ENCODE data around the gene NR3C1. TPM values are rescaled to one million over a fixed set of nuclear protein-coding genes. Genes with fewer than 3 reads are reported as not detected.

The NR3C1 gene
- total and polyA plus RNA-seq, 2 experiments from 2014 or later, result 41.0 to 60.5 TPM

GRCh38 chr5:143316844-143317631, 86.4 kb downstream of the NR3C1 start:
- DNase-seq (ENCODE audit: low spot score), result no peak
- H3K27ac ChIP-seq, result no peak overlapping the region
- 78% methylated on average over 4 of the region's 4 CpGs for WGBS (ENCODE audit: low lambda C conversion rate, missing lambda C conversion rate)
- H4K20me1 ChIP-seq (ENCODE audit: insufficient read depth, poor library complexity, severe bottlenecking), result peaks cover 11% of the 10 kb centered on the region
- no peaks in the 10 kb centered on the region for H3K27me3 ChIP-seq
- H3K79me2 ChIP-seq, result peaks cover 64% of the 10 kb centered on the region
- H3K4me3 ChIP-seq, result no peak overlapping the region
- no peak for TF ChIP-seq EZH2phosphoT487 (IDR thresholded peaks at IDR 0.05; ENCODE audit: low read depth, severe bottlenecking, unreplicated experiment)
- no peaks in the 10 kb centered on the region for H3K9me2 ChIP-seq (replicated peaks; ENCODE audit: insufficient read depth)
- H3K36me3 ChIP-seq (replicated peaks; ENCODE audit: insufficient read depth, low read depth), result no peaks in the 10 kb centered on the region
- no peak overlapping the region for H2AFZ ChIP-seq
- no peak overlapping the region for H3K4me2 ChIP-seq
- H3K4me1 ChIP-seq (ENCODE audit: insufficient read depth), result peaks cover 9% of the 10 kb centered on the region
- H3K9me3 ChIP-seq (ENCODE audit: low read depth), result no peaks in the 10 kb centered on the region

- Histone ChIP-seq H3K4me1 (ENCODE audit: insufficient read depth) (peaks cover 9% of the 10 kb centered on the region), H3K4me2 (no peak overlapping the region), H3K79me2 (peaks cover 58% of the 10 kb centered on the region), H3K27ac (no peak overlapping the region), H3K4me3 (no peak overlapping the region), H3K36me3 (replicated peaks; ENCODE audit: insufficient read depth, low read depth) (no peaks in the 10 kb centered on the region), H4K20me1 (ENCODE audit: insufficient read depth, poor library complexity, severe bottlenecking) (peaks cover 9% of the 10 kb centered on the region), H3K9me2 (replicated peaks; ENCODE audit: insufficient read depth) (no peaks in the 10 kb centered on the region), H3K27me3 (no peaks in the 10 kb centered on the region), H3K9me3 (ENCODE audit: low read depth) (no peaks in the 10 kb centered on the region), H2AFZ (no peak overlapping the region)
- no peak for DNase-seq (ENCODE audit: low spot score)
- no peak for TF ChIP-seq CTCF (IDR thresholded peaks at IDR 0.05; ENCODE audit: poor library complexity)
- TF ChIP-seq EZH2 (IDR thresholded peaks at IDR 0.05; ENCODE audit: borderline replicate concordance), result no peak
- no peak for TF ChIP-seq EZH2phosphoT487 (IDR thresholded peaks at IDR 0.05; ENCODE audit: low read depth, severe bottlenecking, unreplicated experiment)
- 96% methylated on average over 6 of the region's 6 CpGs for WGBS (ENCODE audit: low lambda C conversion rate, missing lambda C conversion rate)
Observed at GRCh38 chr5:143316337-143316736, 87.1 kb downstream of the NR3C1 start.

GRCh38 chr5:143315929-143316328, 87.6 kb downstream of the NR3C1 start:
- H4K20me1 ChIP-seq (ENCODE audit: insufficient read depth, poor library complexity, severe bottlenecking), result peaks cover 9% of the 10 kb centered on the region
- peaks cover 56% of the 10 kb centered on the region for H3K79me2 ChIP-seq
- H3K4me3 ChIP-seq, result no peak overlapping the region
- DNase-seq (ENCODE audit: low spot score), result no peak
- no peak overlapping the region for H3K27ac ChIP-seq
- H3K9me3 ChIP-seq (ENCODE audit: low read depth), result no peaks in the 10 kb centered on the region
- H3K36me3 ChIP-seq (replicated peaks; ENCODE audit: insufficient read depth, low read depth), result no peaks in the 10 kb centered on the region
- H3K27me3 ChIP-seq, result no peaks in the 10 kb centered on the region
- no peak overlapping the region for H2AFZ ChIP-seq
- peaks cover 7% of the 10 kb centered on the region for H3K4me1 ChIP-seq (ENCODE audit: insufficient read depth)
- no peak overlapping the region for H3K4me2 ChIP-seq
- 85% methylated on average over 6 of the region's 6 CpGs for WGBS (ENCODE audit: low lambda C conversion rate, missing lambda C conversion rate)
- TF ChIP-seq CTCF (IDR thresholded peaks at IDR 0.05; ENCODE audit: poor library complexity) (no peak), EZH2 (IDR thresholded peaks at IDR 0.05; ENCODE audit: borderline replicate concordance) (no peak), EZH2phosphoT487 (IDR thresholded peaks at IDR 0.05; ENCODE audit: low read depth, severe bottlenecking, unreplicated experiment) (no peak)
- no peaks in the 10 kb centered on the region for H3K9me2 ChIP-seq (replicated peaks; ENCODE audit: insufficient read depth)

- WGBS (ENCODE audit: low lambda C conversion rate, missing lambda C conversion rate), result 95% methylated on average over 3 of the region's 3 CpGs
- TF ChIP-seq EZH2 (IDR thresholded peaks at IDR 0.05; ENCODE audit: borderline replicate concordance) (no peak), EZH2phosphoT487 (IDR thresholded peaks at IDR 0.05; ENCODE audit: low read depth, severe bottlenecking, unreplicated experiment) (no peak), CTCF (IDR thresholded peaks at IDR 0.05; ENCODE audit: poor library complexity) (no peak)
- Histone ChIP-seq H3K9me2 (replicated peaks; ENCODE audit: insufficient read depth) (no peaks in the 10 kb centered on the region), H3K79me2 (peaks cover 51% of the 10 kb centered on the region), H3K4me2 (no peak overlapping the region), H3K9me3 (ENCODE audit: low read depth) (no peaks in the 10 kb centered on the region), H3K4me3 (no peak overlapping the region), H4K20me1 (ENCODE audit: insufficient read depth, poor library complexity, severe bottlenecking) (peaks cover 9% of the 10 kb centered on the region), H2AFZ (no peak overlapping the region), H3K36me3 (replicated peaks; ENCODE audit: insufficient read depth, low read depth) (no peaks in the 10 kb centered on the region), H3K4me1 (ENCODE audit: insufficient read depth) (no peaks in the 10 kb centered on the region), H3K27me3 (no peaks in the 10 kb centered on the region), H3K27ac (no peak overlapping the region)
- DNase-seq (ENCODE audit: low spot score), result no peak
Observed at GRCh38 chr5:143315214-143315613, 88.3 kb downstream of the NR3C1 start.
